Left ventricle myocardium inferior (tissue), 1 donor: Measurements from ENCODE around the gene GH1. TPM values are rescaled to one million over a fixed set of nuclear protein-coding genes. Genes with fewer than 3 reads are reported as not detected.
"Not testable (repeated sequence)": the region's sequence is repeated elsewhere in the genome, so short reads cannot be mapped to it uniquely, and the experiment has no call there.

Source experiments
- DNase-seq: peaks from one replicate; pipeline ENCODE4 v3.0.0-alpha.2; 2020
- H3K27ac ChIP-seq: fragments of 200-600 bp; replicated peaks from 2 replicates; pipeline ENCODE4 v1.8.0; 2021
- H3K27me3 ChIP-seq: fragments of 200-600 bp; 2 replicates; pipeline ENCODE4 v1.8.0; 2021; ENCODE audit warnings: low read depth
- H3K36me3 ChIP-seq: fragments of 200-600 bp; 2 replicates; pipeline ENCODE4 v1.8.0; 2021
- H3K4me1 ChIP-seq: fragments of 200-600 bp; 2 replicates; pipeline ENCODE4 v1.8.0; 2021
- H3K4me3 ChIP-seq: fragments of 200-600 bp; 2 replicates; pipeline ENCODE4 v1.8.0; 2021; ENCODE audit warnings: mild to moderate bottlenecking, moderate library complexity
- H3K9me3 ChIP-seq: fragments of 200-600 bp; replicated peaks from 2 replicates; pipeline ENCODE4 v1.8.0; 2021
- intact Hi-C: fragments of 100-400 bp; cut with micrococcal nuclease; formaldehyde crosslinking; loops from one replicate; pipeline ENCODE4 v1.11.0; 2022
- total RNA-seq: library from RNA; stranded (reverse); fragmentation: NEBNext Ultra II Directional; extraction: Animal tissue kit (Norgen Biotek cat#: 25700); gene quantifications from one replicate; pipeline ENCODE4 v1.2.1, GENCODE V29; 2021
- donor health status: DM: no; HTN: yes; CAD: no; lungs with severe emphysema.

GH1 gene
- total RNA-seq, 1 donor from 2014 or later = not detected

DNA sequence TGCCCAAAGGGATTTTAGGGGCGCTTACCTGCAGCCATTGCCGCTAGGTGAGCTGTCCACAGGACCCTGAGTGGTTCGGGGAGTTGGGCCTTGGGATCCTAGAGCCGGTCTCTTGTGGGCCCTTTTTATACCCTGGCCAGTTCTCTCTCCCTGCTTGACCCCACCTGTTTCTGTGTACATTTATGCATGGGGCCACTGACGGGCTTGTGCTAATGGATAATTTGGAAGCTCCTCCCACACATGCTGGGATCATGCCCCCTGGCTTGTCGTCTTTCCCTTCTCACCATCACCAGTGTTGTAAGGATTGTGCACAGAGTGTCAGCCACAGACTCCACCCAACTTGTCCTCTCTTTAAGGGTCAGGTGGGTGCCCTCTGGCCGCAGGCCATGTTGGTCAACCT lies 45.1 kb downstream of the GH1 start, which contains the start of gene CSH2:
CSH2 (minus strand) TSS at position 101 of the 400 bp plus-strand sequence; CDS start at position 38, 63 bp downstream.
- H3K27ac ChIP-seq, DNase-seq, intact Hi-C loops, H3K4me3 ChIP-seq, H3K4me1 ChIP-seq, H3K9me3 ChIP-seq, H3K36me3 ChIP-seq, H3K27me3 ChIP-seq: not testable (repeated sequence)

DNA sequence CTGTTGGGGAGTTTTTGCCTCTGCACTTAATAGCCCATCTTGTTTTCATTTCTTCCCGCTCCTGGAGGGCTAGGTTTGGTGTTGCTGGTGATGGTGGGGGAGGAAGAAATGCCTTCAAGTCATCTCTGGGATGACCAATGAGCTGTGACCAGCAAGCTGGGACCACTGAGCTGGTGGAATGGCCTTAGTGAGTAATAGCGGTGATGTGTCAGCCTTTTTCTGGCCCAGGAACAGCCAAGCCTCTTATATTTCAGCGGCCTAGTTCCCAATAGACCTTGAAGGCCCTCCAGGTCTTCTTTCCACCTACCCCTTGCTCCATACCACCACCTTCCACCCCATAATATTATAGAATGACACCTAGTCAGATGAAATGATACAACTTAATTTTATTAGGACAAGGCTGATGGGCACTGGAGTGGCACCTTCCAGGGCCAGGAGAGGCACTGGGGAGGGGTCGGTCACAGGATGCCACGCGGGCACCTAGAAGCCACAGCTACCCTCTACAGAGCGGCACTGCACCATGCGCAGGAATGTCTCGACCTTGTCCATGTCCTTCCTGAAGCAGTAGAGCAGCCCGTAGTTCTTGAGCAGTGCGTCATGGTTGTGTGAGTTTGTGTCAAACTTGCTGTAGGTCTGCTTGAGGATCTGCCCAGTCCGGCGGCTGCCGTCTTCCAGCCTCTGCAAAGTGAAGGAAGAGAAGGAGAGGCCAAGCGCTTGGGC lies 46.8 kb downstream of the GH1 start:
- H3K4me3 ChIP-seq, intact Hi-C loops, H3K9me3 ChIP-seq: not testable (repeated sequence)

DNA sequence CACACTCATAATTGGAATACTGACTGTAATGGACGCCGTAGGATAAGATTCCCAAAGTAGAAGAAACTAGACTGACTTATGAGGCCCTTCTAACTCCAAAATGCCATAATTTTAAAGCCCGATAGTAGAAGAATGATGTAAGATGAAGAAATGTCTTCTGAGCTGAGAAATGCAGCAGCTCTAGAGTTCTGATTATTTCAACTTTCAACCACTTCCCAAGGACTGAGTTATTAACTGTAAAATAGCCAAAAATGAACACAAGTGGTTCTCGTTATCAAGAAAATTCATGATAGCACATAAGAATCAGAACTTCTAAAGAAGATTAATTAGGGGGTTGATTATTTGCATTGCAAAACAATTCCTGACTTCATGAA lies 48.4 kb downstream of the GH1 start:
- H3K27ac ChIP-seq, H3K4me1 ChIP-seq, DNase-seq, intact Hi-C loops, H3K27me3 ChIP-seq, H3K36me3 ChIP-seq, H3K4me3 ChIP-seq, H3K9me3 ChIP-seq: not testable (repeated sequence)

More for the DNA sequence above, 46.8 kb downstream of the GH1 start:
- not testable (repeated sequence) for H3K27ac ChIP-seq, H3K4me1 ChIP-seq, DNase-seq, H3K36me3 ChIP-seq, H3K27me3 ChIP-seq

DNA sequence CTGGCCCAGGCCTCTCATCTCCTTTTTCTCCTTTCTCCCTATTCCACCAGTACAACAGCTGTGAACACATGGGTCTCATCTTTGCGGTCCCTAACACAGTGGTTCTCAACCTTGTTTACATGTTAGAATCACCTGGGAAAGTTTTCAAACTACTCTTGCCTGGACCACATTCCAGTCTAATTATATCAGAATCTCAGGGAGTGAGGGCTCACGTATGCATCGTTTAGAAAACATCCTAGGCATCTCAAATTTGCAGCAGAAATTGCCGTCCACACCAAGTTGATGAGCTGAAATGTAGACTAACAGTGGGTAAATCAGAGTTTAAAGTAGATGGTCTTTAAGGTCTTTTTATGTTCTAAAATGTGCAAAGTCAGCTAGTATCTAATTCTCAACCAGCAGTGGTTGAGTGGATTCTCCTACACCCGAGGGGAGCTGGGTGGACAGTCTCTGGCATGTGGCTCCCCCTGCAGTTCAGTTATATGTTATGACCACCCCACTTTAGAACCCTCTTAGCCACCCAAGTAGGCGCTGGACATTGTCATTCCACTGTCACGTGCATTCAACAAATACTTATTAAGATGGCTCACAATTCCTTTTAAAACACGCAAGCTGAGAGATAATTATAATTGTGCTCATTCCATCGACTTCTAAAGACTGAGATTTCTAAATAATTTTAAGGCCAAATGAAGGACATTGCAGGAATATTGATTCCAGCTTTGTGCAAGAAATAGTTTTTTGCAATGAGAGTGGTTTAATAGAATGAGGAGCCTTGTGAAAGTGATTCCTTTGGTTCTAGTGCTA lies 48.9 kb downstream of the GH1 start:
- DNase-seq, H3K4me1 ChIP-seq, H3K27ac ChIP-seq, intact Hi-C loops, H3K4me3 ChIP-seq, H3K27me3 ChIP-seq, H3K36me3 ChIP-seq, H3K9me3 ChIP-seq: not testable (repeated sequence)

Other genes starting within 250 kb of the GH1 start
- 2.7 TPM for gene LIMD2, start 218.7 kb downstream of the GH1 start, total RNA-seq
- 14.6 TPM for gene STRADA, start 177.0 kb downstream of the GH1 start, total RNA-seq
- 79.6 TPM for gene CCDC47, start 145.2 kb downstream of the GH1 start, total RNA-seq
- gene DDX42, start 144.7 kb downstream of the GH1 start, total RNA-seq = 51.7 TPM
- gene PSMC5, start 91.4 kb downstream of the GH1 start, total RNA-seq = 115 TPM
- 36.7 TPM for gene FTSJ3, start 91.2 kb downstream of the GH1 start, total RNA-seq
- gene SMARCD2, start 76.2 kb downstream of the GH1 start, total RNA-seq = 21.0 TPM
- gene CSH2, start 45.2 kb downstream of the GH1 start, total RNA-seq = not detected
- gene GH2, start 36.9 kb downstream of the GH1 start, total RNA-seq = not detected
- not detected for gene CSH1, start 22.3 kb downstream of the GH1 start, total RNA-seq
- gene CSHL1, start 7.6 kb downstream of the GH1 start, total RNA-seq = not detected
- 4.6 TPM for gene CD79B, start 13.5 kb upstream of the GH1 start, total RNA-seq
- gene SCN4A, start 54.1 kb upstream of the GH1 start, total RNA-seq = 1.2 TPM
- not detected for gene PRR29, start 79.5 kb upstream of the GH1 start, total RNA-seq
- gene ICAM2, start 101.8 kb upstream of the GH1 start, total RNA-seq = 28.2 TPM
- 9.3 TPM for gene ERN1, start 211.3 kb upstream of the GH1 start, total RNA-seq